Measurements from ENCODE around the gene SMIM14.
"Not testable (repeated sequence)": the region's sequence is repeated elsewhere in the genome, so short reads cannot be mapped to it uniquely, and the experiment has no call there.

SMIM14 gene

GRCh38 chr4:39642885-39643552 lies 4.4 kb upstream of the SMIM14 start:
- no peak for DNase-seq

- no peak for DNase-seq
Measured at GRCh38 chr4:39641451-39641850, 2.8 kb upstream of the SMIM14 start.

- no peak for DNase-seq
Measured at GRCh38 chr4:39637586-39638353, 895 bp downstream of the SMIM14 start.

- DNase-seq: no peak
Measured at GRCh38 chr4:39637221-39637585, 1.5 kb downstream of the SMIM14 start.

GRCh38 chr4:39636531-39637184 lies 2.0 kb downstream of the SMIM14 start:
- DNase-seq: no peak

GRCh38 chr4:39635023-39635422 lies 3.6 kb downstream of the SMIM14 start:
- no peak for DNase-seq

- DNase-seq: no peak
Measured at GRCh38 chr4:39631700-39632079, 7.0 kb downstream of the SMIM14 start.

- no peak for DNase-seq
Measured at GRCh38 chr4:39627413-39627812, 11.3 kb downstream of the SMIM14 start.

GRCh38 chr4:39626913-39627312 lies 11.8 kb downstream of the SMIM14 start:
- no peak for DNase-seq

GRCh38 chr4:39626261-39626660 lies 12.4 kb downstream of the SMIM14 start:
- DNase-seq: no peak

GRCh38 chr4:39621582-39621981 lies 17.1 kb downstream of the SMIM14 start:
- no peak for DNase-seq

GRCh38 chr4:39620551-39621313 lies 17.9 kb downstream of the SMIM14 start:
- DNase-seq: no peak

GRCh38 chr4:39617534-39617933 lies 21.1 kb downstream of the SMIM14 start:
- no peak for DNase-seq

GRCh38 chr4:39616651-39617050 lies 22.0 kb downstream of the SMIM14 start:
- no peak for DNase-seq

- DNase-seq: not testable (repeated sequence)
Measured at GRCh38 chr4:39616112-39616511, 22.6 kb downstream of the SMIM14 start.

- no peak for DNase-seq
Measured at GRCh38 chr4:39614487-39615162, 24.0 kb downstream of the SMIM14 start.

GRCh38 chr4:39613093-39613656 lies 25.5 kb downstream of the SMIM14 start:
- DNase-seq: no peak

- DNase-seq: no peak
Measured at GRCh38 chr4:39609454-39609931, 29.2 kb downstream of the SMIM14 start.

GRCh38 chr4:39608451-39608850 lies 30.2 kb downstream of the SMIM14 start:
- no peak for DNase-seq

GRCh38 chr4:39606747-39607146 lies 31.9 kb downstream of the SMIM14 start:
- DNase-seq: no peak

- no peak for DNase-seq
Measured at GRCh38 chr4:39597695-39598381, 40.8 kb downstream of the SMIM14 start.

GRCh38 chr4:39596971-39597370 lies 41.7 kb downstream of the SMIM14 start:
- DNase-seq: no peak
